GM21528 (cell line): ENCODE results near the gene ANKRD42.
"Not testable (repeated sequence)": the region's sequence is repeated elsewhere in the genome, so short reads cannot be mapped to it uniquely, and the experiment has no call there.

Experiments used
- ATAC-seq: cut with Tn5 transposase; IDR thresholded peaks from one replicate; pipeline ENCODE4 v1.9.1; 2021; ENCODE audit warnings: mild to moderate bottlenecking, moderate library complexity; ENCODE audit not compliant: unreplicated experiment, low FRiP score

ANKRD42 gene

DNA sequence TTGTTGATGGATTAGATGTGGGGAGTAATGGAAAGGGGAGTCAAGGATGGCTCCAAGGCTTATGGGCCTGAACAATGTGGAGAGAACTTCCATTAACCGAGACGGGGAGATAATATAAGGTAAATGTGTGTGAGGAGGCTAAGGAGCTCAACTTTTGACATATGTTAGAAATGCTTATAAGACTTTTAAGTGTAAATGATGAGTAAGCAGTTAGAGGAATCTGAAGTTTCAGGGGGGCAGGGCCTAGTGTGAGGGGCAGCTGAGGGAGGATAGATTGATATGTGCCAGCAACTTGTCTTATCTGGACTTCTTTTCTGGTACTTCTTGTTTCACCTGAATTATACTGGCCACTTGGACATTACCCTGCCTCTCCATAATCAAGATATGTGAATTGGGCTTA lies 29.9 kb downstream of the ANKRD42 start:
- ATAC-seq, result no peak

DNA sequence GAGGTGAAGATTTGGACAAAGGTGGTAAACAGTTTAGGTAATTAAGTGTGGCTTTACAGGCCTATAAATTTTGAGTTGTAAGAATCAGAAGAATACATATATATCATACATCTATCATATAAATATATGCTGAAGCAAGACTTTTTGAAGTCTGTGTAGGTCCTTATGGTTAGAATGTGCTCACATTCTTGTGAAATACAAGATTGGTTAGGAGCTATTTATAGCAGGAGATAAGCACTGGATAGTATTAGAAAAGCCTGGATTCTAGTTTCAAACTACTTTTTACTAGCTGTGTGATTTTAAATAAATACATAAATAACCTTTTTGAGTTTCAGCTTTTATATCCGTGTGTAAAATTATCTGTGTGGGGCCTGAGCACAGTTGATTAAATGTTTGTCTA lies 42.3 kb downstream of the ANKRD42 start:
- ATAC-seq, result no peak

DNA sequence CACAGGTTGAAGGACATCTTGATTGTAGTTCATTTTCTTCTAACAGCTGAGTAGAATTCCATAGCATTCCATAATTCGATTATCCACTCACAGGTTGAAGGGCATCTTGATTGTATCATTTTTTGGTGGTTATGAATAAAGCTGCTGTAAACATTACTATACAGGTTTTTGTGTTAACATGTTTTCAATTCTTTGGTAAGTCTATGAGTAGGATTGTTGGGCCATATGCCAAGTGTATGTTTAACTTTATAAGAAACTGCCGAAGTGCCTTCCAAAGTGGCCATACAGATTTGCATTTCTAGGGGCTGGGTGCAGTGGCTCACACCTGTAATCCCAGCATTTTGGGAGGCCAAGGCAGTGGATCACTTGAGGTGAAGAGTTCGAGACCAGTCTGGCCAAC lies 44.6 kb downstream of the ANKRD42 start:
- ATAC-seq, result no peak

DNA sequence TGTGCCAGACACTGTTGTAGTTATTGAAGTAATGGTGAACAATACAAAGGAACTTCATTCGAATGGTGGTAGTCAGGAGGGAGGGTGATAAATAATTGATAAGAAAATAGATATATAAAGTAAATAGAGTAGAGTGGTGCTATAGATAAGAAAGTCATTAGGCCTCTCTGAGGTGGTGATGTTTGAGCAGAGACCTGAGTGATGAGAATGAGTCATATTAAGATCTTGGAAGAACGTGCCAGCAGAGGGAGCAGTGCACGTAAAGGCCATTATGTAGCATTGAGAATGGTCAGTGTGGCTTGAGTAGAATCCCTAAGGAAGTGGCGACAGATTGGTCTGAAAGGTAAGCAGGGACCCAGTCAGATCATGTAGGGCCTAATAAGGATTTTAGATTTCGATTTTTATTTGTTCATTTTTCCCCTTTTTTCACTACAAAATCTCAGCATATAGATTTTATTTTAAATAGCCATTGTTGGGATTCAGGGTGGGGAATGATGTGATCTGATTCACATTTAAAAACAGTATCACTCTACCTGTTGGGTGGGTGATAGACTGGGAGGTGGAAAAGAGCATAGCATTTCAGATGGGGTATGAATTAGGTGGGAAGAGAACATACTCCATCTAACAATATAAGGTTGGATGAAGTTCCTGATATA lies 47.9 kb downstream of the ANKRD42 start:
- no peak for ATAC-seq

DNA sequence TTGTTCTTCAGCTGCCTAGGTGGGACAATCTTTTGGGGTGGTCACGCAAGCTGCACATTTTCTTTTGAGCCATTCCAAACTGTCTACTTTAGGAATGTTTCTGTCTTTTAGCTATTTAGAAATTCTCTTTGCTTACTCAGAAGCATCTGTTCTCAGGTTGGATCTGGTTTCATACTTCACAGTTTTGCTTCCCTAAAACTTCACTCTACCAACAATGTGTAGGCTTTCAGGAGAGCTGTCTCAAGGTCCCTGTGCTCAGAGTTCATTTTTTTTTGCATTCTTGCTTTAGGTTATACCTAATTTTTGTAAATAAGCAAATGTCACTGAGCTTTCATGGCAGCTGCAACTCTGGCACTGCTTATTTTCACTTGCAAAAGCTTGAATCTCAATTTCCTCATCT lies 55.9 kb downstream of the ANKRD42 start:
- no peak for ATAC-seq

DNA sequence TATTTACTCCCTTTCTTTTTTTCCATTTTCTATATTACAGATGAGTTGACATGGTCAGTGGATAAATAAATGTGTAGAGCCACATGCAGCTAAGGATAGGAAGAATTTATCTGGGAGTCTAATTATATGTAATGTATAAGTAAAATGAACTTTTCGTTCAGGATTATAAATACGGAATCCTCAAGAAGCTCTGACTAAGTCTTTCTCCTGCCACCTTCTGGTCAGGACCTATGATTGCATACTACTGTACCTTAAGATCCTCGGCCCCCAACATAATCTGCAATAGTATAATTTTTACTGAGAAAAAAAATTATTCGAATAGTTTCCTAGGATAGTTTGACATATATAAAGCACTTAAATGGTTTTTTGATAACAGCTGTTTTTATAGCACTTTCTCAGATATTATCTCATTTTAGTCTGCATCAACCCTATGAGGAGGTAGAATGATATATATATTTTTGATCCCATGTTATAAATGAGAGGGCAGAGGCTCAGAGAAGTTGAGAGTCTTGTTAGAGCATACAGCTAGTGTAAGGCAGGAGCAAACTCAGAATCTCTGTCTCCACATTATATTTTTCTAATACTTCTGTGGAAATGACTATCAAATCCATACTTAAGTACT lies 56.6 kb downstream of the ANKRD42 start:
- ATAC-seq, result peak; percentile 70

DNA sequence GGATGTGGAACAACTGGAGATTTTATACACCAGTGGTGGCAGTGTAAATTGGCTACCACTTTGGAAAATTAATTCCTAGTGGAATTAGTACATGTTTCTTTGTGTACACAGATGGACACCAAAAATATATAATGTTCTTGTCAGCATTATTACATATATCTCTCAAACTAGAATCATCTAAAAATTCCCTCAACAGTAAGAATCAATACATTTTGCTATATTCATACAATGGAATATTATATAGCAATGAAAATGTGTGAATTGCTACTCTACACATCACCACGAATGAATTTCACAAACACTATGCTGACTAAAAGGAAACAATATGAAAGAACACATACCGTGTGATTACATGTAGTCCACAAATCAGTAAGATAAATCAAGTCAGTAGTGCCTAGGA lies 58.8 kb downstream of the ANKRD42 start:
- no peak for ATAC-seq

DNA sequence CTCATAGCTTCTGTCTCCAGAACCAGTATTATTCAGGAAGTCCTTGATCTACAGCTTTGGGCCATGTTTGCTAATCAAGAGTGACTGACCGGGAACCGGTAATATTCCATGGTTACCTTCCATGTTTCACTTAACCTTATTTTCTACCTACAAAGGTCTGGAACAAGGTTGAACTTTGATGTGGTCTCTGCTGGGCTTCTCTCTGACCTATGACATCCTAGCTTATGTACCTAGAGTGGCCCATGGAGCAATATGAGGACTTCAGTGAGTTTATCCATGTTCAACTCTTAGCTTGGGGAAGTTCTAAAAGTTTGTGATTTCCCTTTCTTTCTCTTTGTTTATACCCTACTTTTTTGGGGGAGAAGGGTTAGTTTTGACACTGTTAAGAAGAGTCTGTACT lies 59.4 kb downstream of the ANKRD42 start:
- ATAC-seq, result no peak

DNA sequence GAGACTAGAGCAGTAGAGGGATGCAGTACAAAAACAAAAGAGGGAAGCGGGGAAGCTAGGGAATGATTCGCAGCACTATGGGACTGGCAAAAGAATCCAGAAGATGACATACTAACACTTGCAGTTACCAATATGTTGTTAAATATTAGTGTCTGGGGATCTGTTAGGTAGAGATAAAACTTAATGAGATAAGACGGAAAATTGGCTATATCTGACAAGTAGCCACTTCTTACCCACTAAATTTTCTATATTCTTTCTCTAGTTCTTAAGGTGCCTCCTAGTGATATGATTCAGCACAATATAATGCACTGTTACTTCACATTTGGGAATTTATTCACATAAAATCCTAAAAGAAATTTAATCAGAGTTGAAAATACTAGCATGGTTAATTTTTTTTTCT lies 61.9 kb downstream of the ANKRD42 start:
- ATAC-seq, result no peak

DNA sequence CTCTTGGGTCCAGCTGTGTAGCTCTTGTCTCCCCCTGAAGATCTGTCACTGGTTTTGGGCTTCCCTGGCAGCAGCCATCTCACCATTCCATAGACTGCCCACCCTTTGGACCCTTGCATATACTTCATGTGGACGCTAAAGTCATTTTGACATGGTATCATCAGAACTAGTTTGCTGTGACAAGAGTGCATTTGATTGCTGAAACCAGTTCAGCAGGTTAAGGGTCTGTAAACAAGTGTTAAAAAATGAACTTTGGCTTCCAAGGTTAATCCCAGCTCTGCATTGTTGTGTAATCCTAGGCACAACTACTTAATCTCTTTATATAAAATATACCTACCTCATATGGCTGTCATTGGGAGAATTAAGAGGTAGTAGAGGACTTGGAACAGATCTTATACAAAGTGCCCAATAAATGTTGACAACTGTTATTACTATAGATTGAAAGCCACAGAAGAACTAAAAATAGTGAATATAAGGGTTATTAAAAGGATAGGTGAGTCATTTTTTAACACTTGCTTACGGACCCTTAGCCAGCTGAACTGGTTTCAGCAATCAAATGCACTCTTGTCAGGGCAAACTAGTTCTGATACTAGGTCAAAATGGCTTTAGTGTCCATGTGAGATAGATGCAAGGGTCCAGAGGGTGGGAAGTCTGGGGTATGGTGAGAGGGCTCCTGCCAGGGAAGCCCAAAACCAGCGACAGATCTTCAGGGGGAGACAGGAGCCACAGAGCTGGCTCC lies 63.3 kb downstream of the ANKRD42 start:
- no peak for ATAC-seq

DNA sequence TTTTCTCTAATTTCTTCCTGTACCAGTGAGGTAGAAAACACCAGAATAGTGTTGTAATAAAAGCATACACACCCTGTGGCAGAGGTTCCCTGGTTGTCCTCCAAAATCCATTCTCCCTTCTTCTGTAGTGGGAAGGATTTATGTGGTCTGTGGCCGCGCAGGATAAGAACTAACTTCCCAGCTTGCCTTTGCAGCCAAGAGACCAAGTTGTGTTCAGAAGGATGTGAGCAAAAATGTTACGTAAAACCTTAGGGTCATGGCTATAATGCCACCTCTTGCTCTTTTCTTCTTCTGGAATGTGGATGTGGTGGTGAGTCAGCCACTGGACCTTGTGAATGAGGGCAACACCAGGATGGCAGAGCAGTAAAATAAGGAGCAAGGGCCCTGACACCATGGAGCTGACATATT lies 64.3 kb downstream of the ANKRD42 start:
- ATAC-seq, result no peak

DNA sequence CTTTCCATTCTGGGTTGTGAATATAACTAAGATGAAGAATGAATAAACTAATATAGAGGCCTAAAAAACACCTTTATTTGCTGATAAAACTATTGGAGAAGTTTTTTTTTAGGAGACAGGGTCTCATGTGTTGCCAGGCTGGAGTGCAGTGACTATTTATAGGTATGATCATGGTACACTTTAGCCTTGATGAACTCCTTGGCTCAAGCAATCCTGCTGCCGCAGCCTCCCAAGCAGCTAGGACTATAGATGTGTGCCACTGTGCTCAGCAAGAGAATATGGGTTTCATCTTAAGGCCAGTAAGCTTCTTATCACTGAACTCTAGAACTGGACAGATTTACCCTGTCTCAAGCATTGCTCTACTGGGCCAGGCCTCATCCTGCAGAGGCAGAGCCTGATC lies 66.0 kb downstream of the ANKRD42 start:
- ATAC-seq, result no peak

DNA sequence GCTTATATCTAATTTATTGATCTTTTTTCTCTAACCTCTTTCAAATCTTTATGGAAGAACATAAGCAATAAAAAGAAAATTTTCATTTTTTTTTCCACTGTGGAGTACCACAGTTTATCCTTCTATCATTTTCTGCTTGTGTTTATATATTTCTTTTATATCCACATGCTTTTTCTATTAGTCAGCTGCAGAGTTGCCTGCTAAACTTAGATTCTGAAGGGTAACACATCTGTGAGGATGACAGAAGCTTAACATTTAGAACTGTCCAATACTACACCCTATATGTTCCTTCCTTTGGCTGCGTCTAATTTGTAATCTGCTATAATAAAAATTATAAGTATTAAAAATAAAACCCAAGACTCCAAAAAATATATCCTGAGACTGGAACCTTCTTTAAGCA lies 71.8 kb downstream of the ANKRD42 start:
- no peak for ATAC-seq

DNA sequence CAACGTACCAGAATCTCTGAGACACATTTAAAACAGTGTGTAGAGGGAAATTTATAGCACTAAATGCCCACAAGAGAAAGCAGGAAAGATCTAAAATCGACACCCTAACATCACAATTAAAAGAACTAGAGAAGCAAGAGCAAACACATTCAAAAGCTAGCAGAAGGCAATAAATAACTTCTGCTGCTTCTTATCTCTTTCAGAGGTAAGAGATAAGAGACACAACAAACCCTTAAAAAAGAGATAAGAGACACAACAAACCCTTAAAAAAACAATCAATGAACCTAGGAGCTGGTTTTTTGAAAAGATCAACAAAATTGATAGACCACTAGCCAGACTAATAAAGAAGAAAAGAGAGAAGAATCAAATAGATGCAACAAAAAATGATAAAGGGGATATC lies 75.6 kb downstream of the ANKRD42 start:
- ATAC-seq, result not testable (repeated sequence)

DNA sequence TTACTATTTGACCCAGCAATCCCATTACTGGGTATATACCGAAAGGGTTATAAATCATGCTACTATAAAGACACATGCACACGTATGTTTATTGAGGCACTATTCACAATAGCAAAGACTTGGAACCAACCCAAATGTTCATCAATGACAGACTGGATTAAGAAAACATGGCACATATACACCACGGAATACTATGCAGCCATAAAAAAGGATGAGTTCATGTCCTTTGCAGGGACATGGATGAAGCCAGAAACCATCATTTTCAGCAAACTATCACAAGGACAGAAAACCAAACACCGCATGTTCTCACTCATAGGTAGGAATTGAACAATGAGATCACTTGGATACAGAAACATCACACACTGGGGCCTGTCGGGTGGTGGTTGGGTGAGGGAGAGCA lies 78.2 kb downstream of the ANKRD42 start:
- not testable (repeated sequence) for ATAC-seq

DNA sequence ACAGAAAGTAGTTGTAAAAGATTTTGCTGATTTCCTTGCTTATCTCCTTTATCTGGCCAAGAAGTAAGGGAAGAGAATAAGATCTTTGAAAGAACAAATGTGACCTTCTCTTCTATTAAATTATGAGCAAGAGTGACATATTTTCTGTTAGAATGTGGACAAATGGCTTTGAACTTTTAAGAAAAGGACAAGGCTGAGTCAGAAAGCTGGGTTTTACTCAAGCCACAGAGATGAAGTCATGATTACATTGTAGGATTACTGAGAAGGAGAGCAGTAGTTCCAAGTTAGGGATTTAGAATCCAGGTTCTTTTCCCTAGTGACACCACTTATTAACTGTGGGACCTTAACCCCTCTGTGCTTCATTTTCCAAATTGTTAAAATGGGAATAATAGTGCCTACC lies 79.1 kb downstream of the ANKRD42 start:
- ATAC-seq, result no peak

DNA sequence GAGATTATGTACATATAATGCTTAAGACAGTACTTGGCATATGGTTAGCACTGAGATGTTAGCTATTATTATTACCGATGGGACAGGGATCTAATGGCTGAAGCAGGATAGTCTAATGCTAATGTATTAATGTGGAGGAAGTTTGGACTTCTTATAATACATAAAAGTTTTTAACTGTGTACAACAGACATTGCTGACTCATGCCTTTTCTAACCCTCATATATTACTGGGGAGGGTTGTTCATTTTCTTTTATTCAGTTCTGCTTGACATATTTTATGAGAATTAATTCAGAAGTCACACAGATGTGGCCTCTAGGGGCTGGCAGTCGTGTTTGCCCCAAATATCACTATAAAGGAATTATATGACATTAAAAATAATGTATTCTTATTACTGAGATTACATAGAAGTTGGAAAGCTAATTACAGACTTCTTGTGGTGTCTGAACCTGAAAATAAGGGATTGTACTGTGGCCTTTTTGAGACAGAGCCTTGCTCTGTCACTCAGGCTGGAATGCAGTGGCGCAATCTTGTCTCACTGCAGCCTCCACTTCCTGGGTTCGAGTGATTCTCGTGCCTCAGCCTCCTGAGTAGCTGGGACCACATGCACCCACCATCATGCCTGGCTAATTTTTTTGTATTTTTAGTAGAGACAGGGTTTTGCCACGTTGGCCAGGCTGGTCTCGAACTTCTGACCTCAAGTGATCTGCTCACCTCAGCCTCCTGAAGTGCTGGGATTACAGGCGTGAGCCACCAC lies 82.6 kb downstream of the ANKRD42 start:
- ATAC-seq, result no peak

DNA sequence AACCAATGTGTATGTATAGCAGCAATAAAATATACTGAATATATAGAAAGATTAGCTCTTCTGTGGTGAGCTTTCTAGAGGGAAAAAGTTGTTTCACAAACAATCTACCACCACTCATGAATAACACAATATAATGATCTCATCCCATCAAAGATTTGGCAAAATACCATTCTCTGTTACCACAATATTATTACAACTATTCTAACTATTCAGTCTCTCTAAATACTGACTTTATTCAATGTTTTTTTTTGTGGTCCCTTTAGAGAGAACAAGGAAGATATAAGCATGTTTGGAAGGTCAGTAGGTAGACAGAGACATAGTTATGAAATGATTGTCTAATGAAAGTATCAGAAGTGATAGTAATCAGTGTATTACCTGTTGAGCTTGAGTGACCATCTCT lies 84.8 kb downstream of the ANKRD42 start:
- no peak for ATAC-seq

DNA sequence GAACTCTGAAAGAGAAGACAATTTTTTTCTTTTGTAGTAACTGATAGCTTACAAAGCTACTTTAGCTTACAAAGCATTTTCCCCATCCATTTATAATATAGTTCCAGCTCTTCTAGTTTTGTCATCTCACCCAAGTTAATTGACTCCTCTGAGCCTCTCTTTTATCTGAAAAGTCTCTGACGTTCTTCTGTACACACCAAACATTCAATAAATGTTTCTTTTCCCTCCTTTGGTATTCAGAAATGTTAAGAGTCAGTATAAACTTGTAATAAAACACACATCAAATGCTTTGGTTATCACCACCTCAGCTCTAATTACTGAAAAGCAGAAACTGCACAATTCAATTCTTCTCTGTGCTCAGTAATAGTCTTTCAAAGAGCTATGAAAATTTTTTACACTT lies 86.7 kb downstream of the ANKRD42 start:
- ATAC-seq, result no peak

DNA sequence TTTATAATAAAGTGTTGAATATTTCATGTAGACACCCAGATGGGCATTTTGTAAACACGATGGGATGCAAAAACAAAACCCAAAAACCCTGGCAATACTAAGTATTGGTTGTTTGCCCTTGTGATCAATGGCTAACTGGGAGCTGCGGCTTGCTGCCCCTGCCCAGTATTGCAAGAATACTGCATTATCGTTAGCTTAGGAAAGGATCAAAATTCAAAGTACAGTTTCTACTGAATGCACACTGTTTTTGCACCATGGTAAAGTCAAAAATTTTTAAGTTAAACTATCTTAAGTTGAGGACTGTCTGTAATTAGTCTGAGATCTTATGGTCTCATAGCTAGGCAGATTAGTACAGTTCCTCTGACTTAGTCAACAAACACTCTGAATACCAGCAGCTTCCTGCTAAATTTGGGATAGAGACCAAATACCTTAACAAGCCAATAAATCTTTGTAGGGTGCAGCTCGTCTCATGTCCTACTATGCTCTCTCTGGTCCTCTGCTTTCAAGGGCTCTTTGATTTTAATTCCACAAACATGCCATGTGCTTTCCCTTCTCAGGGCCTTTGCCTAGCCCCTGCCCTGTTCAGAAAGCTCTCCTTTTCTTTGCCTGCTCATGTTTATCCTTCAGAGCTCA lies 88.7 kb downstream of the ANKRD42 start:
- no peak for ATAC-seq
